ENCODE data around the gene GRK1.

Gene GRK1

DNA sequence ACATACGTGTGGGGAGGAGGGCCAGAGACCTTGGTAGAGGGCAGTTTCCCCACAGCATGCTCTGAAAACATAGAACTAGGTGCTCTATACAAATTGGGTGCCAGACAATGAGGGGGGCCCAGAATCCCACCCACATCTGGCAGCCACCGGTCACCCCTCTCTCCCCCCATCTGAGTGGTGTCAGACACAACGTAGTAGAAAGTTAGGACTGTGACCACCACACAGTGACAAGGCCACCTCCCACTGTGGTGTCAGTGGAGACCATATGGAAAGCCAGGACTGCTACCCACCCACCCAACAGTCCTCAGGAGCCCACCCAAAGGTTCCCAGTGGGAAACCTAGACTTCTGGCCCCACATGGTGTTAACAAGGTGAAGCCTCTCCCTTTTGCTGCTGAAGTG lies 7.0 kb upstream of the GRK1 start:
- DNase-seq (ENCODE audit: extremely low read depth in 1 of 2, low read depth in 1 of 2): no peak

DNA sequence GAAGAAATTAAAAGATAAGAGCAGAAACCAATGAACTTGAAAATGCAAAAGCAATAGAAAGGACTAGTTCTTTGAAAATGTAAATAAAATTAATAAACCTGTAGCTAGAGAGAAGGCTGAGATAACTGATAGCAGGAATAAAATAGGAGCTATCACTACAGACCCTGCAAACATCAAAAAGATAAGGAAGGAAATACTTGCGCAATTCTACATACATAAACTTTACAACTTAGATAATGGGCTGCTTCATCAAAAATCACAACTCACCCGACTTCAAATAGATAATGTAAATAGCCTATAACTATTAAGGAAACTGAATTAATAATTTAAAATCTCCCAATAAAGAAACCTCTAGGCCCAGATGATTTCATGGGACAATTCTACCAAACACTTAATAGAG lies 5.5 kb upstream of the GRK1 start:
- no peak for DNase-seq (ENCODE audit: extremely low read depth in 1 of 2, low read depth in 1 of 2)

DNA sequence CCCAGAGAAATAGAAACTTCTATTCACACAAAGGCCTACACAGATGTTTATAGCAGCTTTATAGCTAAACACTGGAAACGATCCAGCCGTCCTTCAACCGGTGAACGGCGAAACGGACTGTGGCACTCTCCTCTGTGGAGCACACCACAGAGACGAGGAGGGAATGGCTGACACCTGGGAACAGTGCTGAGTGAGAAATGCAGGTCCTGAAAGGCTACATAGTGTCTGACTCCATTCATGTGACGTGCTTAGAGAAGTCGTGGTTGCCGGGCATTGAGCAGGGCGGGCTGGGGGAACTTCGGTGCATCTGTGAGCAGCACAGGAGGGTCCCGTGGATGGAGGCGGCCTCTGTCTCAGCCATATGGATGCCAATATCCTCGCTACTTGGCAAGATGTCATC lies 3.1 kb upstream of the GRK1 start:
- no peak for DNase-seq (ENCODE audit: extremely low read depth in 1 of 2, low read depth in 1 of 2)

DNA sequence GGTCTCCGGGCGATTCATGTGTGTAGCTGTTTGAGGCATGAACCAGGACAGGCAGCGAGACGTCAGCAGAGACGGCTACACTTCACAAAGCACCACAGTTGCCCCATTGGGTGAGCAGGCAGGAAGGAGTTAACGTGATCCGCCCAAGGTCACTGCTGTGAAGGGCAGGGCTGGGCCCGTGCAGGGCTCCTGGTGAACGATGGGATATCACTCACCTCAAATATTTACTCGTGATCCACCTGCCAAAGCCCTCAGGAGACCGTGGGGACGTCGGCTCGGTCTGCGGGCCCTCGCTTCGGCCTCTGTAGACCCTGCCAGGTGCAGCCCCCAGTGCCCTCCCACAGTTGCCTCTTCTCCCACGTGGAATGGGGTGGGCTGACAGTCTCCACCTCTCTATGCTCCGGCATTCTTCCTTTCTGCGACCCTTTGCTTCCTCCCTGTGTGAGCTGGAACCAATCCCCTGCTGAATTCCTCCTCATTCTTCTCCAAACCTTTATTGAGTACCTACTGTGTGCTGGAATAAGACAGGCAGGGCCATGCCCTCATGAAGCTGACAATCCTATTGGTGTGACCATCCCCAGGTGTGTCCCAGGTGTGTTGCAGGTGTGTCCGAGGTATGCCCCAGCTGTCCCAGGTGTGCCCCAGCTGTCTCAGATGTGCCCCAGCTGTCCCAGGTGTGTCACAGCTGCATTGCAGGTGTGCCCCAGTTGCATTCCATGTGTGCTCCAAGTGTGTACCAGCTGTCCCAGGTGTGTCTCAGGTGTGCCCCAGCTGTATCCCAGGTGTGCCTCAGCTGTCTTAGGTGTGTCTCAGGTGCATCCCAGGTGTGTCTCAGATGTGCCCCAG lies 2.0 kb upstream of the GRK1 start:
- DNase-seq (ENCODE audit: extremely low read depth in 1 of 2, low read depth in 1 of 2): no peak

DNA sequence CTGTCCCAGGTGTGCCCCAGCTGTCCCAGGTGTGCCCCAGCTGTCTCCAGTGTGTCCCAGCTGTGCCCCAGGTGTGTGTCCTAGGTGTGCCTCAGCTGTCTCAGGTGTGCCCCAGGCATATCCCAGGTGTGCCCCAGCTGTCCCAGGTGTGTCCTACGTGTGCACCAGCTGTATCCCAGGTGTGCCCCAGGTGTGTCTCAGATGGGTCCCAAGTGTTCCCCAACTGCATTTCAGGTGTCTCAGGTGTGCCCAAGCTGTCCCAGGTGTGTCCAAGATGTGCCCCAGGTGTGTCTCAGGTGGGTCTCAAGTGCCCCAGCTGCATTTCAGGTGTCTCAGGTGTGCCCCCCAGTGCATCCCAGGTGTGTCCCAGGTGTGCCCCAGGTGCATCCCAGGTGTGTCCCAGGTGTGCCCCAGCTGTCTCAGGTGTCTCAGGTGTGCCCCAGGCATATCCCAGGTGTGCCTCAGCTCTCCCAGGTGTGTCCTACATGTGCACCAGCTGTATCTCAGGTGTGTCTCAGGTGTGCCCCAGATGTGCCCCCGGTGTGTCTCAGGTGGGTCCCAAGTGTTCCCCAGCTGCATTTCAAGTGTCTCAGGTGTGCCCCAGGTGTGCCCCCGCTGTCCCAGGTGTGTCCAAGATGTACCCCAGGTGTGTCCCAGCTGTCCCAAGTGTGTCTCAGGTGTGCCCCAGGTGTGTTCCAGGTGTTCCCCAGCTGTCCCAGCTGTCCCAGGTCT lies 1.3 kb upstream of the GRK1 start:
- DNase-seq (ENCODE audit: extremely low read depth in 1 of 2, low read depth in 1 of 2): no peak

DNA sequence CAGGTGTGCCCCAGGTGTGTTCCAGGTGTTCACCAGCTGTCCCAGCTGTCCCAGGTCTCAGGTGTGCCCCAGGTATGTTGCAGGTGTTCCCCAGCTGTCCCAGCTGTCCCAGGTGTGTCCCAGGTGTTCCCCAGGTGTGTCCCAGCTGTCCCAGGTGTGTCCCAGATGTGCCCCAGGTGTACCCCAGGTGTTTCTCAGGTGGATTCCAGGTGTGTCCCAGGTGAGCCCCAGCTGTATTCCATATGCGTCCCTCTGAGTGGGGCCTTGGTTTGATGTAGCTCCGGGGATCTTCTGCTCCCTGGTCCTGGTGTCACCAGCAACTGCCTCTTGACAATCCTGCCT lies 719 bp upstream of the GRK1 start:
- DNase-seq (ENCODE audit: extremely low read depth in 1 of 2, low read depth in 1 of 2): no peak

DNA sequence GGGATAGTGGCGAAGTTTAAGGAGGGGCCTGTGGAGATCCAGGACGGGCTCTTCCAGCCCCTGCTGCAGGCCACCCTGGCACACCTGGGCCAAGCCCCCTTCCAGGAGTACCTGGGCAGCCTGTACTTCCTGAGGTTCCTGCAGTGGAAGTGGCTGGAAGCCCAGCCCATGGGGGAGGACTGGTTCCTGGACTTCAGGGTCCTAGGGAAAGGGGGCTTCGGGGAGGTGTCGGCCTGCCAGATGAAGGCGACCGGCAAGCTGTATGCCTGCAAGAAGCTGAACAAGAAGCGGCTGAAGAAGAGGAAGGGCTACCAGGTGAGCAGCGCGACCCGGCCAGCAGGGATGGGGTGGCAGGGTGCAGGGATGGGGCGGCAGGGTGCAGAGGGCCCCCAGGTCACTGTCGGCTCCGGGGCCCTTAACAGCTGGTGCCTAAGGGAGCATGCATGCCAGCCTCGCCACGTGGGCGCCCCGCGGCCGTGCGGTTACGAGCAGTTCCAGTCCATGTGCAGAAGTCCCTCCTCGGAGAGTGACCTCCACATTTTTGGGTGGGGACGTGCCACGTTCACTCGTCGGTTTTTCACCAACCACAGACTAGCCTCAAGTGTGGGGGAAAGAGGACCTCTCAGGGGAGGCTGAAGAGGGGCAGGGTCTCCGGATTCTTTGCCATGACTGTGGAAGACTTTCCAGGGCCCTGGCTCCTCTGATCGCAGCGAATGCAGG lies 912 bp downstream of the GRK1 start:
- DNase-seq (ENCODE audit: extremely low read depth in 1 of 2, low read depth in 1 of 2): no peak

DNA sequence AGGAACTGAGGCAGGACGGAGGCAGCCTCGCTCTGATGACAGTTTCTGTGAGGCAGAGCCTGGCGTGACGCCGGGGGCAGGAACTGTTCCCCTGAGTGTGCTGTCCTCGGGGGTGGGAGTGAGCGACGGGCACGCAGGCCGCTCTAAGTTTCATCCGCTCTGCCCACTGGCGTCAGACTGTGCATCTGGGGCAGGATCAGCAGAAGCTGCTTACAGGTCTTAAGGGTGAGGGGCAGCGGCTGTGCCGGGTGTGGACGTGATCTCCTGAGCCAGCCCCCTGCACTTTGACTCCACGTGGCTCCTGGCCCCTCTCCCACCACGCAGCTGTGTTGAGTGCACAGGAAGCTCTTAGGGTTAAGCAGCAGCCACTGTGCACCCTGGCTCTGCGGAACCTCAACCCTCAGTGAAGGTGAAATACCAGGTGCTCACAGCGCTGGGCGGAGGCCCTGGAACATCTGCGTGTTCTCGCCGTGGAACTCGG lies 1.5 kb downstream of the GRK1 start:
- no peak for DNase-seq (ENCODE audit: extremely low read depth in 1 of 2, low read depth in 1 of 2)

DNA sequence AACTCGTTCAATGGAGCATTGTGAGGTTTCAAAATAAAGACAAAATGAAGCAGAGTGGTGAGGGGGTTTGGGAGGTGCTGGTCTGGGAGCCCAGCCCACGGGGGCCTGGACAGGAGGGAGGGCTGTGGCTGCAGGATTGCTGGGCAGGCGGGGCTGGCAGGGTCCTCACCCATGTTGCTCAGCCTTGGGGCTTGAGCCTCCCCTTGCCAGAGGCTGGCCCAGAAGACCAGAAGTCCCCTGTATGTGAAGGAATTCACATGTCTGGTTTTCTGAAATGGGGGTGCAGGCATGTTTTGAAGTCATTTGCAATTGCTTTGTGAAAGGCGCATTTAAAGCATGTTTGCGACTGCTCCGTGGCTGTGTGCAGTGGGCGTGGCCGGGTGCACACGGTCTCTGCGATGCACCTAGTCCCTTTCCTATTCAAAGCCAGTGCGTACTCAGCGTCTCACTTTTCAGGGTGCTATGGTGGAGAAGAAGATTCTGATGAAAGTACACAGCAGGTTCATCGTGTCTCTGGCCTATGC lies 2.3 kb downstream of the GRK1 start:
- no peak for DNase-seq (ENCODE audit: extremely low read depth in 1 of 2, low read depth in 1 of 2)

DNA sequence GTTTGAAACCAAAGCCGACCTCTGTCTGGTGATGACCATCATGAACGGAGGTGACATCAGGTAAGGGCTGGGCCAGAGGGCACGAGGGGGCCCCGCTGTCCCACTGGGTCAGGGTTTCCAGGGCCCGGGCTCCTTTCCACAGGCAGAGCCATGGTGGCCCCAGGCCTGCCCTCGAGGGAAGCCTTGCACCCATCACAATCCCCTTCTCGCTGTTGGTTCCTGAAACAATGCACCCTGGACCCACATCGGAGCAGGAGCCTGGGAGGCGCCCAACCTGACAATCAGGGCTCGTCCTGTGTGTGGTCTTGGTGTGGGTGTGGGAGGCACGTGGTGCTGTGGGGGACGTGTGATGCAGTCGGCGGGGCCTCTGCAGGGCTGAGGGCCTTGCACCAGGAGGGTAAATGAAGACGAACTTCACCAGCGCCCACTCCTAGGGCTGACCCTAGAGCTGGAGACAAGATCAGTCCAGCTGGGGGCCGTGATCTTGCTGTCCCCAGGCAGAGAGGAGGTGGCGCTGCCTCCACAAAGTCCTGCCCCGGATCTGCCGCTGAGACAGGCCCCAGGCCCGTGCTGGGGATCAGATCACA lies 2.8 kb downstream of the GRK1 start:
- no peak for DNase-seq (ENCODE audit: extremely low read depth in 1 of 2, low read depth in 1 of 2)

DNA sequence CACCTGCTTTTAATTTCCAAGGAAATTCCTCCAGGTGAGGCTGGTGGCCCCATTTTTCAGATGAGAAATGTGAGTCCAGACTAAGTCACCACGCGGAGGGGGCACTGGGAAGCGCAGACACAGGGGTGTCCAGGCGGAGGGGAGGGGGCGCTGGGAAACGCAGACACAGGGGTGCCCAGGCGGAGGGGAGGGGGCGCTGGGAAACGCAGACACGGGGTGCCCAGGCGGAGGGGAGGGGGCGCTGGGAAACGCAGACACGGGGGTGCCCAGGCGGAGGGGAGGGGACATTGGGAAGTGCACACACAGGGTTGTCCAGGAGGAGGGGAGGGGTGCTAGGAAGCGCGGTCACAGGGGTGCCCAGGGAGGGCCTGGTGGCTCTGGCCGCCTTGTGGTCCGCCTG lies 3.5 kb downstream of the GRK1 start:
- no peak for DNase-seq (ENCODE audit: extremely low read depth in 1 of 2, low read depth in 1 of 2)

DNA sequence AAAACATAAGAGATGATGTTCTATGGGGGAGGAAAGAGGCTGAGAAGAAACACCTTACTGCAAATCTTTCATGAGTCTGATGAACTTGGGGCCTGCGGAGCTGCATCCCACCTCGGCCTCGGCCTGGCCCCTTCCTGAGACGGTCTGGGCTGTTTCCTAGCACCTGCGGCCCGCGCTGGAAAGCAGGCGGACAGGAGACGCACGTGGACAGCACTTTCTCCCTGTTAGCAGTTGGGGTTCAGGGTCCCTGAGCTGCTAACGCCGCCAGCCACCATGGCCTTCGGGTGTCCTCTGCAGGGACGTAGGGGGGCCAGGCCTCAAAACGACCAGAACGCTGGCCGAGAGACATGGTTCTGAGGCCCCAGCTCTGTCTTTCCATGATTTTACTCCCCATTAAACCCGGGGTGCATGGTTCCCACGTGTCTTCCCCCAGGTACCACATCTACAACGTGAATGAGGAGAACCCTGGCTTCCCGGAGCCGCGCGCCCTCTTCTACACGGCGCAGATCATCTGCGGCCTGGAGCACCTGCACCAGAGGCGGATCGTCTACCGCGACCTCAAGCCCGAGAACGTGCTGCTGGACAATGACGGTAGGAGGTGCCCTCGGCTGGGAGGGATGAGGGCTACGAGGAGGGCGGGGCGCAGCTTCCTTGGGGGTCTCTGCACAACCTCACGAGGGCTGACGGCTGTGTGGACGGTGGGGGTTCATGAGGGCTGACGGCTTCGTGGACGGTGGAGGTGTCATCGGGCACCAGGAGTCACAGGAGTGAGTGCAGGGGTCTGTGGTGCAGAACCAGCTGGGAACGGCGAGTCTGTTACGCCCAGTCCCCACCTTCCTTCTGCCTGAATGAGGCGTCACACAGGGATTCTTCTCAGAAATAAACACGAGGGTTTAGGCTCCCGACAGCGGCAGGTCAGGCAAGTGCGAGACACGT lies 4.3 kb downstream of the GRK1 start:
- DNase-seq (ENCODE audit: extremely low read depth in 1 of 2, low read depth in 1 of 2): no peak

DNA sequence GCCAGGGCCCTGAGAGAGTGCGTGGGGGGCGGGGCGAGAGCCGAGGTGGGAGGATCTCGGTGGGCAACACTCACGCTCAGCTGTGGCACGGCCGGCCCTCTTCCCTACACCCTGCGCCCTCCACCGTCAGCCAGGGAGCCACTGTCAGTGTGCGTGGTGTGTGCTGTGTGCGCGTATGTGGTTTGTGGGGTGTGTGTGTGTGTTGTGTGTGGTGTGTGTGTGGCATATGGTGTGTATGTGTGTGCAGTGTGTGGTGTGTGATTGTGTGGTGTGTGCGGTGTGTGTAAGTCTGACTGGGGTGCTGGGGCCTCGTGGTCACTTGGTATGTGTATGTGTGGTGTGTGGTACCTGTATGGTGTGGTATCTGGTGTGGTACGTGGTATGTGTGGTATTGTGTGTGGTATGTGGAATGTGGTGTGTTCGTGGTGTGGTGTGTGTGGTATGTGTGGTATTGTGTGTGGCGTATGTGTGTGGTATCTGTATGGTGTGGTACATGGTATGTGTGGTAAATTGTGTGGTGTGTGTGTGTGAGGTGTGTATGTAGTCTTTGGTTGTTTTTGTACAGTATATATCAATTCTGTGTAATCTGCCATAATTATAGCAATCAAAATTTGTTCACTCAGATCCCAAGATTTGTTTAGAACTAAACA lies 5.1 kb downstream of the GRK1 start:
- no peak for DNase-seq (ENCODE audit: extremely low read depth in 1 of 2, low read depth in 1 of 2)

DNA sequence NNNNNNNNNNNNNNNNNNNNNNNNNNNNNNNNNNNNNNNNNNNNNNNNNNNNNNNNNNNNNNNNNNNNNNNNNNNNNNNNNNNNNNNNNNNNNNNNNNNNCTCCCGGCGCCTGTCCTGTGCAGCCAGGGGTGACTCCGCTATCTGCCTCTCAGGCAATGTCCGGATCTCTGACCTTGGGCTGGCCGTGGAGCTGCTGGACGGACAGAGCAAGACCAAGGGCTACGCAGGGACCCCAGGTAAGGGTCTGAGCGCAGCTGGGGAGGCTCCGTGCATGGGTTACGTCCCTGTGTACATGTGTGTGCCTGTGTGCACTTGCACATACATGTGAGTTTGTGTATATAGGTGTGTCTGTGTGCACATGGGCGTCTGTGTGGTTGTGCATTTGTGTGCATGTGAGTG lies 55.9 kb downstream of the GRK1 start:
- DNase-seq (ENCODE audit: extremely low read depth in 1 of 2, low read depth in 1 of 2): no peak

DNA sequence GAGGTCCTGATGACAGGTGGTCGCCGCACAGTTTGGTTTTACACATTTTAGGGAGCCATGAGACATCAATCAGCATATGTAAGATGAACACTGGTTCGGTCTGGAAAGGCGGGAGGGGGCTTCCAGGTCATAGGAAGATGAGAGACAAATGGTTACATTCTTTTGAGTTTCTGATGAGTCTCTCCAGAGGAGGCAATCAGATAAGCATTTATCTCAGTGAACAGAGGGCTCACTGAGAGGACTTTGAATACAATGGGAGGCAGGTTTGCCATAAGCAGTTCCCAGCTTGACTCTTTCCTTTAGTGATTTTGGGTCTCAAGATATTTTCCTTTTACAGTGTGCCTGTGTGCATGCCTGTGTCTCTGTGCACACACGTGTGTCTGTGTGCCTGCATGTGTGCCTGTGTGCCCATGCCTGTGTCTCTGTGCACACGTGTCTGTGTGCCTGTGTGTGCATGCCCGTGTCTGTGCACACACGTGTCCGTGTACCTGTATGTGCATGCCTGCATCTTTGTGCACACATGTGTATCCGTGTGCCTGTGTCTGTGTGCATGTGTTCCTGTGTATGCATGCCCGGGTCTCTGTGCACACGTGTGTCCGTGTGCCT lies 56.5 kb downstream of the GRK1 start:
- DNase-seq (ENCODE audit: extremely low read depth in 1 of 2, low read depth in 1 of 2): no peak

DNA sequence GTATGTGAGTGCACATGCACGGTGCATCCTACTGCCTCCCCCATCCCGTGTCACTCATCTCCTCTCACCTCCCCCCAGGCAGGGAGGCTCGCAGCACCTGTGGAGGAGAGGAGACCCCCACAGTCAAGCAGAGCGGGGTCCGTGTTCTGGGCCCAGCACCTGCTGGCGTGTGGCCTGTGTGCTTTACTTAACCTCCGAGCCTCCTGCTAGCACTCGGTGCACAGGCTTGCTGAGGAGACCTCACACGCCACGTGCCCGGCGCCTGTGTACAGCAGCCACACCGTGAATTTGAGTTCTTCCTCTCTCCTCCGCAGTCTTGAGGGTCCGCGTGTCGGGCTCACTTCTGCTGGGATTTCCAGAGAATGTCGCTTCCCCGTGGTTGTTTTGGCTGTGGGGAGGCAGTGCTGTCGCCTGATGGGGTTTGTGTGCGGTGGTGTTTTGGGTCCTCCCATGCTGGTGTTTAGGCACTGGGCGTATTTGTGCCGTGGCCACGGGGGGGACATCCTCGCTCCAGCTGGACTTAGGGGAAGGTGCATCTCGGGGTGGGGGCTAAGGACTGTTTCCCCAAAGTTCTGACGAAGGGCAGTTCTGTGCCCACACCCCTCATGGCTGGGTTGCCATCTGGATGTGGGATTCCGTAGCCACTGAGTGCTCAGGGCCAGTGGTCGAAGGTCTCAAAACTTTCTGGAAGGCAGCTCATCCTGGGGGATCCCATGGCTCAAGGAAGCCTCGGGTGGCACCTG lies 57.2 kb downstream of the GRK1 start:
- DNase-seq (ENCODE audit: extremely low read depth in 1 of 2, low read depth in 1 of 2): no peak

DNA sequence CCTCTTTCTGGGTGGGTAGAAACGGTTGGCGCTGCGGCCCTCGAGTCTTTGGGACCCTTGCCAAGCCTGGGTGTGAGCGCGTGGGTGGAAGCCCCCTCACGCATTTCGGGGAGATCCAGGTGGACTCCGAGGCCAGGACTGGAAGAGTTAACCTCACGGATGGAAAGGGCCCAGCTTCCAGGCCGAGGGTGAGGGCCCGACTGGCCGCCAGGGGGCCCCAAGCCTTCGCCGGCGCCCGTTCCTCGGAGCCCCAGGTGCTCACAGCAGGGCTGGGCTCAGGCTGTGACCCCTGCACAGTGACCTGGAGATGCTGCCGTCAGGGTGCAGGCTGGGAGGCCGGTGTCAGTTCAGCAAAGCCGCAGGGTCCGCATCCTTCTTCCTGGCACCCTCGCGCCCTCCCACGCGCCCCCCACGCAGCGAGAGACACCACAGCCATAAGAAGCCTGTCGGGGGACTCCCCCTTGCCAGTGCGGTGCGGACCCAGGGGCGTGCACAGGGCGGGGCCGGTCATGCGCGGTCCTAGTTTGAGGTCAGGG lies 57.8 kb downstream of the GRK1 start:
- peak; percentile 63 to 80 for DNase-seq (ENCODE audit: extremely low read depth in 1 of 2, low read depth in 1 of 2)

Data from stimulated activated CD8-positive, alpha-beta memory T cell treated with anti-CD3 and anti-CD28 coated beads, Interleukin-7, amount 100 ng/mL, for 48 hours (primary cell).